Glutamatergic neuron (in vitro differentiated cells): ENCODE results near the gene ZNF605. TPM values are rescaled to one million over a fixed set of nuclear protein-coding genes. Genes with fewer than 3 reads are reported as not detected.

Experiments used
- DNase-seq: peaks from one replicate; pipeline ENCODE4 v3.0.0; 2022
- H3K27ac Mint-ChIP-seq: one replicate; pipeline ENCODE4 v1.8.0; 2020; ENCODE audit warnings: mild to moderate bottlenecking, mixed read lengths, inconsistent platforms; ENCODE audit not compliant: unreplicated experiment
- H3K27me3 Mint-ChIP-seq: one replicate; pipeline ENCODE4 v1.8.0; 2020; ENCODE audit warnings: mild to moderate bottlenecking, moderate library complexity, mixed read lengths, inconsistent platforms; ENCODE audit not compliant: unreplicated experiment
- H3K36me3 Mint-ChIP-seq: one replicate; pipeline ENCODE4 v1.8.0; 2020; ENCODE audit warnings: mild to moderate bottlenecking, mixed read lengths, inconsistent platforms; ENCODE audit not compliant: unreplicated experiment
- H3K4me1 Mint-ChIP-seq: one replicate; pipeline ENCODE4 v1.8.0; 2020; ENCODE audit warnings: mild to moderate bottlenecking, low read depth, mixed read lengths, inconsistent platforms; ENCODE audit not compliant: unreplicated experiment
- H3K4me3 Mint-ChIP-seq: one replicate; pipeline ENCODE4 v1.8.0; 2020; ENCODE audit warnings: mild to moderate bottlenecking, mixed read lengths, inconsistent platforms; ENCODE audit not compliant: unreplicated experiment
- H3K9me3 Mint-ChIP-seq: one replicate; pipeline ENCODE4 v1.8.0; 2020; ENCODE audit warnings: mild to moderate bottlenecking, moderate library complexity, mixed read lengths, inconsistent platforms; ENCODE audit not compliant: unreplicated experiment
- CTCF ChIP-seq: fragments of 200-600 bp; sonication (generic); IDR thresholded peaks from one replicate; pipeline ENCODE4 v1.5.0; 2021; ENCODE audit not compliant: partially characterized antibody, unreplicated experiment
- total RNA-seq: library from RNA; stranded (reverse); fragmentation: NEBNext Ultra II Directional; extraction: Animal tissue kit (Norgen Biotek cat#: 25700); gene quantifications from one replicate; pipeline ENCODE4 v1.2.1, GENCODE V29; 2021; ENCODE audit not compliant: unreplicated experiment

Gene ZNF605
- total RNA-seq, 1 donor from 2014 or later, result 21.7 TPM

GRCh38 chr12:132924356-132924755, 31.8 kb downstream of the ZNF605 start:
- Mint-ChIP-seq H3K4me3 (no peak overlapping the region), H3K36me3 (peaks cover 68% of the 10 kb centered on the region), H3K9me3 (peaks cover 52% of the 10 kb centered on the region), H3K27ac (no peak overlapping the region), H3K4me1 (no peaks in the 10 kb centered on the region), H3K27me3 (peaks cover 5% of the 10 kb centered on the region)
- no peak for TF ChIP-seq CTCF
- no peak for DNase-seq

- H3K27me3 Mint-ChIP-seq, result peaks cover 5% of the 10 kb centered on the region
- H3K9me3 Mint-ChIP-seq, result peaks cover 47% of the 10 kb centered on the region
- no peaks in the 10 kb centered on the region for H3K4me1 Mint-ChIP-seq
- H3K36me3 Mint-ChIP-seq, result peaks cover 64% of the 10 kb centered on the region
- H3K27ac Mint-ChIP-seq, result no peak overlapping the region
- DNase-seq, result no peak
- no peak for TF ChIP-seq CTCF
- no peak overlapping the region for H3K4me3 Mint-ChIP-seq
Measured at GRCh38 chr12:132923356-132923909, 32.7 kb downstream of the ZNF605 start.

GRCh38 chr12:132922676-132923075, 33.4 kb downstream of the ZNF605 start:
- DNase-seq, result no peak
- Mint-ChIP-seq H3K9me3 (peaks cover 52% of the 10 kb centered on the region), H3K36me3 (peaks cover 71% of the 10 kb centered on the region), H3K27me3 (peaks cover 5% of the 10 kb centered on the region), H3K4me3 (no peak overlapping the region), H3K27ac (no peak overlapping the region), H3K4me1 (no peaks in the 10 kb centered on the region)
- no peak for TF ChIP-seq CTCF

- H3K4me1 Mint-ChIP-seq, result no peaks in the 10 kb centered on the region
- no peak overlapping the region for H3K4me3 Mint-ChIP-seq
- peaks cover 5% of the 10 kb centered on the region for H3K27me3 Mint-ChIP-seq
- peaks cover 48% of the 10 kb centered on the region for H3K9me3 Mint-ChIP-seq
- peaks cover 66% of the 10 kb centered on the region for H3K36me3 Mint-ChIP-seq
- DNase-seq, result no peak
- no peak for TF ChIP-seq CTCF
- H3K27ac Mint-ChIP-seq, result no peak overlapping the region
Measured at GRCh38 chr12:132921685-132922084, 34.4 kb downstream of the ZNF605 start.

- H3K36me3 Mint-ChIP-seq, result peaks cover 50% of the 10 kb centered on the region
- H3K4me3 Mint-ChIP-seq, result no peak overlapping the region
- peaks cover 2% of the 10 kb centered on the region for H3K27me3 Mint-ChIP-seq
- H3K27ac Mint-ChIP-seq, result no peak overlapping the region
- DNase-seq, result no peak
- H3K4me1 Mint-ChIP-seq, result no peaks in the 10 kb centered on the region
- H3K9me3 Mint-ChIP-seq, result peaks cover 32% of the 10 kb centered on the region
- TF ChIP-seq CTCF, result no peak
Measured at GRCh38 chr12:132918680-132919079, 37.4 kb downstream of the ZNF605 start.
